Type B pancreatic cell (in vitro differentiated cells): ENCODE measurements around the gene CIC. TPM values are rescaled to one million over a fixed set of nuclear protein-coding genes. Genes with fewer than 3 reads are reported as not detected.
"Not testable (repeated sequence)": the region's sequence is repeated elsewhere in the genome, so short reads cannot be mapped to it uniquely, and the experiment has no call there.

Experiments used
- DNase-seq: peaks from one replicate; pipeline ENCODE4 v3.0.0; 2021; ENCODE audit warnings: mixed read lengths; ENCODE audit not compliant: unreplicated experiment; ENCODE audit errors: extremely low spot score
- H3K27ac Mint-ChIP-seq: 2 replicates; pipeline ENCODE4 v1.8.0; 2021; ENCODE audit warnings: mild to moderate bottlenecking, mixed read lengths
- H3K27me3 Mint-ChIP-seq: 2 replicates; pipeline ENCODE4 v1.8.0; 2021; ENCODE audit warnings: mixed read lengths
- H3K36me3 Mint-ChIP-seq: 2 replicates; pipeline ENCODE4 v1.8.0; 2021; ENCODE audit warnings: mixed read lengths
- H3K4me1 Mint-ChIP-seq: one replicate; pipeline ENCODE4 v1.8.0; 2021; ENCODE audit warnings: mixed read lengths; ENCODE audit not compliant: unreplicated experiment
- H3K4me3 Mint-ChIP-seq: 2 replicates; pipeline ENCODE4 v1.8.0; 2021; ENCODE audit warnings: mild to moderate bottlenecking, mixed read lengths
- H3K9me3 Mint-ChIP-seq: 2 replicates; pipeline ENCODE4 v1.8.0; 2021; ENCODE audit warnings: mixed read lengths
- CTCF ChIP-seq: fragments of 200-600 bp; sonication (generic); conservative IDR thresholded peaks from 2 replicates; pipeline ENCODE4 v1.5.0; 2021; ENCODE audit warnings: antibody characterized with exemption, mild to moderate bottlenecking
- total RNA-seq: library from RNA; stranded (reverse); gene quantifications from 2 replicates; pipeline ENCODE4 v1.2.1, GENCODE V29; 2021; ENCODE audit warnings: low replicate concordance

The CIC gene
- total RNA-seq, 1 donor from 2014 or later: 70.3 TPM

- Mint-ChIP-seq H3K4me3 (no peak overlapping the region), H3K27me3 (peaks cover 1% of the 10 kb centered on the region), H3K4me1 (peaks cover 40% of the 10 kb centered on the region), H3K36me3 (peaks cover under 1% of the 10 kb centered on the region), H3K27ac (no peak overlapping the region), H3K9me3 (no peaks in the 10 kb centered on the region)
- no peak for DNase-seq
- TF ChIP-seq CTCF: no peak
Observed at GRCh38 chr19:42330241-42330711, 61.2 kb downstream of the CIC start.

GRCh38 chr19:42331333-42331732 is 62.3 kb downstream of the CIC start:
- H3K9me3 Mint-ChIP-seq, H3K27me3 Mint-ChIP-seq, H3K36me3 Mint-ChIP-seq, H3K4me3 Mint-ChIP-seq, H3K27ac Mint-ChIP-seq, DNase-seq: not testable (repeated sequence)
- peaks cover 39% of the 10 kb centered on the region for H3K4me1 Mint-ChIP-seq

GRCh38 chr19:42332059-42332458 is 63.0 kb downstream of the CIC start:
- Mint-ChIP-seq H3K27ac (no peak overlapping the region), H3K4me3 (no peak overlapping the region), H3K27me3 (no peaks in the 10 kb centered on the region), H3K36me3 (no peaks in the 10 kb centered on the region), H3K4me1 (peaks cover 34% of the 10 kb centered on the region), H3K9me3 (no peaks in the 10 kb centered on the region)
- DNase-seq: no peak
- no peak for TF ChIP-seq CTCF

GRCh38 chr19:42333018-42333417 is 64.0 kb downstream of the CIC start:
- H3K36me3 Mint-ChIP-seq: no peaks in the 10 kb centered on the region
- peaks cover 24% of the 10 kb centered on the region for H3K4me1 Mint-ChIP-seq
- H3K4me3 Mint-ChIP-seq: no peak overlapping the region
- TF ChIP-seq CTCF: no peak
- no peaks in the 10 kb centered on the region for H3K9me3 Mint-ChIP-seq
- no peak for DNase-seq
- no peak overlapping the region for H3K27ac Mint-ChIP-seq
- no peaks in the 10 kb centered on the region for H3K27me3 Mint-ChIP-seq

- Mint-ChIP-seq H3K4me1 (peaks cover 14% of the 10 kb centered on the region), H3K9me3 (no peaks in the 10 kb centered on the region), H3K27me3 (no peaks in the 10 kb centered on the region), H3K36me3 (peaks cover 5% of the 10 kb centered on the region), H3K4me3 (no peak overlapping the region), H3K27ac (no peak overlapping the region)
- DNase-seq: no peak
- TF ChIP-seq CTCF: no peak
Observed at GRCh38 chr19:42333975-42334696, 65.1 kb downstream of the CIC start.

- H3K27ac Mint-ChIP-seq: no peak overlapping the region
- peaks cover 10% of the 10 kb centered on the region for H3K4me1 Mint-ChIP-seq
- no peaks in the 10 kb centered on the region for H3K9me3 Mint-ChIP-seq
- no peak for TF ChIP-seq CTCF
- no peaks in the 10 kb centered on the region for H3K27me3 Mint-ChIP-seq
- H3K4me3 Mint-ChIP-seq: no peak overlapping the region
- DNase-seq: no peak
- peaks cover 10% of the 10 kb centered on the region for H3K36me3 Mint-ChIP-seq
Observed at GRCh38 chr19:42334697-42335373, 65.8 kb downstream of the CIC start.
